Naive B cell (primary cell): ENCODE data around the gene ZNF367. TPM values are rescaled to one million over a fixed set of nuclear protein-coding genes. Genes with fewer than 3 reads are reported as not detected.
"Not testable (repeated sequence)": the region's sequence is repeated elsewhere in the genome, so short reads cannot be mapped to it uniquely, and the experiment has no call there.

Experiments used
- ATAC-seq, 2 donors: fragments of 150-1000 bp; cut with Tn5 transposase; 2 replicates each; pipeline ENCODE4 v1.10.0; 2021; ENCODE audit warnings: low read depth in 2 of 2, mild to moderate bottlenecking in 2 of 2, moderate library complexity in 2 of 2
- DNase-seq: peaks from one replicate; pipeline ENCODE4 v3.0.0; 2022
- H3K27ac Mint-ChIP-seq, 6 donors: one replicate each; pipeline ENCODE4 v1.8.0; 2020 to 2022; ENCODE audit warnings: mild to moderate bottlenecking in 6 of 6, mixed read lengths in 6 of 6, moderate library complexity in 5 of 6, inconsistent platforms in 2 of 6
- H3K27me3 Mint-ChIP-seq, 3 donors: one replicate each; pipeline ENCODE4 v1.8.0; 2021 to 2022; ENCODE audit warnings: mixed read lengths in 3 of 3, mild to moderate bottlenecking in 1 of 3
- H3K36me3 Mint-ChIP-seq, 2 donors: one replicate each; pipeline ENCODE4 v1.8.0; 2020 to 2022; ENCODE audit warnings: mixed read lengths in 2 of 2, inconsistent platforms in 1 of 2, mild to moderate bottlenecking in 1 of 2
- H3K4me1 Mint-ChIP-seq, 3 donors: one replicate each; pipeline ENCODE4 v1.8.0; 2020 to 2022; ENCODE audit warnings: mixed read lengths in 3 of 3, inconsistent platforms in 1 of 3, mild to moderate bottlenecking in 1 of 3, moderate library complexity in 1 of 3
- H3K4me3 Mint-ChIP-seq, 8 donors: one replicate each; pipeline ENCODE4 v1.8.0; 2020 to 2022; ENCODE audit warnings: mild to moderate bottlenecking in 8 of 8, mixed read lengths in 8 of 8, moderate library complexity in 8 of 8, inconsistent platforms in 2 of 8
- H3K9me3 Mint-ChIP-seq, 7 donors: one replicate each; pipeline ENCODE4 v1.8.0; 2020 to 2022; ENCODE audit warnings: mixed read lengths in 7 of 7, mild to moderate bottlenecking in 5 of 7, inconsistent platforms in 2 of 7, moderate library complexity in 1 of 7
- polyA plus RNA-seq, 6 donors: library from polyadenylated mRNA; unstranded; fragments of 300-500 nt; fragmentation: Illumina TruSeq; gene quantifications; one replicate each; pipeline ENCODE4 v1.2.3, GENCODE V29; 2021; ENCODE audit warnings: low read depth in 6 of 6

Gene ZNF367
- polyA plus RNA-seq, 6 donors from 2014 or later: 0.38 to 1.2 (median 0.95) TPM; not detected in 1

- ATAC-seq: not testable (repeated sequence)
Observed at GRCh38 chr9:96360523-96360922, 57.6 kb downstream of the ZNF367 start.

DNA sequence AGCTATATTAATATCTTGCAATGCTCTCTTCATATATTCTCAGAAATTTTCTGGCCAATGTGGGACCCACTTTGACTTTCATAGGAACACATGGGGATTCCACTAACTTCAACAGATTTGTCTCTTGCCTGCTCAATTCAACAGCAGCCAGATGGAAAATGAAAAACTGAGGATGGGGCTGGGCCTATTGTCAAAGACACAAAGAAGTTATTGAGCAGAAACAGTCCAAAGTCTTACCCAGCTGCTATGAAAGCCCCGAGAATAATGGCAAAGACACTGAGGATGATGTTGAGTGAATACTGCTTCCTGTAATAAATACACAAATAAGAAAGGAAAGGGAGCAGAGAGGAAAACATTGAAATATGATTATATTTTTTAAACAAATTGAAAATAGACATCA is 67.3 kb downstream of the ZNF367 start:
- Mint-ChIP-seq H3K4me3 (no peak overlapping the region), H3K27ac (no peak overlapping the region), H3K9me3 (peaks cover 0 to 7% (median 5%) of the 10 kb centered on the region in 7 donors), H3K36me3 (peaks cover 0 to 8% of the 10 kb centered on the region in 2 donors), H3K27me3 (no peaks in the 10 kb centered on the region), H3K4me1 (no peaks in the 10 kb centered on the region)
- no peak for DNase-seq
- no peak for ATAC-seq

More at GRCh38 chr9:96360523-96360922, 57.6 kb downstream of the ZNF367 start:
- not testable (repeated sequence) for H3K4me3 Mint-ChIP-seq, H3K27me3 Mint-ChIP-seq, DNase-seq, H3K36me3 Mint-ChIP-seq, H3K4me1 Mint-ChIP-seq, H3K9me3 Mint-ChIP-seq
- H3K27ac Mint-ChIP-seq: peak overlapping the region in 1 of 6 donors; percentile 58

DNA sequence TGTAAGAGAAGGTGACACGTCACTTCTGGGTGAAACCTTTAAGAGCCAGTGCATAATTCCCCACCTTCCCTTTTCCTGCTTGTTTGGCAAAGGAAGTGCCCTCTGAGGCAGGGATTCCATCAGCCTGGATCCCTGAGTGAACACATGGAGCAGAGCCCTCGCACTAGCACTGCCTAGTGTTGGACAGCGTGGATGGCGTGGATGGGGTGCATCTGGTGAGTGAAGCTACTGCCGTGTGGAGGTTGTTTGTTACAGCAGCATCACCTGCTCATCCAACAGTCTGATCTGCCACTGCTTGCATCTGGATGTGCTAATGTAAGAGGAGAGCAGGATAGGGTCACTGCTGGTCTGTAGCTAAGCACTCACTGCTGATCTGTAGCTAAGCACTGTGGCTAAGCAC is 69.9 kb downstream of the ZNF367 start:
- Mint-ChIP-seq H3K4me1 (no peaks in the 10 kb centered on the region), H3K27me3 (no peaks in the 10 kb centered on the region), H3K36me3 (peaks cover 0 to 8% of the 10 kb centered on the region in 2 donors), H3K9me3 (peaks cover 0 to 7% (median 5%) of the 10 kb centered on the region in 7 donors), H3K4me3 (no peak overlapping the region), H3K27ac (no peak overlapping the region)
- no peak for ATAC-seq
- no peak for DNase-seq

- Mint-ChIP-seq H3K27ac (no peak overlapping the region), H3K9me3 (peaks cover 0 to 7% (median 4%) of the 10 kb centered on the region in 7 donors)
Observed at GRCh38 chr9:96345551-96345950, 72.6 kb downstream of the ZNF367 start.

DNA sequence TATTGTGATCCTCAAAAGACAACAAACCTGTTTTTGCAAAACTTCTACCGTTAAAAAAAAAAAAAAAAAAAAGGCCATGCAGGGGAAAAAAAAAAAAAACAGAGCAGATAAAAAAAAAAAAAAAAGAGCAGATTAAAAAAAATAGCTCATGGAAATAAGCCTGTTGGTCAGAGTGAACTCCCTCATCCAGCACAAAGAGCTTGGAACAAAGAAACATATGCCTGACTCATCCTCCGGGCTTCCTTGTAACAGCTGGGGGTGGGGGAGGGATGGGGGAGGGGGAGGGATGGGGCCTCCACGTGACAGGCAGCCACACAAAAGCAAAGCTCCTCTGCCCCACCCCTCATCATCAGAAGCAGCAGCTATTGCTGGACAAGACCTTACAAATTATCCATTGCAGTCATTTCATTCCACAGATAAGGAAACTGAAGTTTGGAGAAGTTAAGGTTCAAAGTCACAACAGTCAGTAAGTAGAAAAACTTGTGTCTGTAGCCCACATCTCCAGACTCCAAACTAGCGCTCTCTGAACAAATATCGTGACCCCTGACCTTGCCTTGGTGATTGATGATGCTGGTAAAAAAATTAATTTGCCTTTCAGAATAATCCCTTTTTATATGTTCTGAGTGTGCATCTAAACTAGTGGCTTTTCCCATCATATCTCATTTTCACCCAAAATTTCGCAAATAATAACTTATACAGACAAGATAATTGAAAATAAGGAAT is 73.6 kb downstream of the ZNF367 start:
- H3K4me1 Mint-ChIP-seq: no peaks in the 10 kb centered on the region
- ATAC-seq (no peak), DNase-seq (no peak)
- no peak overlapping the region for H3K27ac Mint-ChIP-seq
- H3K36me3 Mint-ChIP-seq: peaks cover 0 to 8% of the 10 kb centered on the region in 2 donors
- no peaks in the 10 kb centered on the region for H3K27me3 Mint-ChIP-seq
- peaks cover 0 to 7% (median 4%) of the 10 kb centered on the region in 7 donors for H3K9me3 Mint-ChIP-seq
- no peak overlapping the region for H3K4me3 Mint-ChIP-seq

More at GRCh38 chr9:96345551-96345950, 72.6 kb downstream of the ZNF367 start:
- H3K4me3 Mint-ChIP-seq: no peak overlapping the region
- no peaks in the 10 kb centered on the region for H3K27me3 Mint-ChIP-seq
- ATAC-seq: no peak
- DNase-seq: no peak
- peaks cover 0 to 8% of the 10 kb centered on the region in 2 donors for H3K36me3 Mint-ChIP-seq
- no peaks in the 10 kb centered on the region for H3K4me1 Mint-ChIP-seq

GRCh38 chr9:96343515-96344360 is 74.4 kb downstream of the ZNF367 start:
- H3K4me1 Mint-ChIP-seq: no peaks in the 10 kb centered on the region
- DNase-seq: no peak
- peaks cover 0 to 8% of the 10 kb centered on the region in 2 donors for H3K36me3 Mint-ChIP-seq
- no peaks in the 10 kb centered on the region for H3K27me3 Mint-ChIP-seq
- H3K27ac Mint-ChIP-seq: no peak overlapping the region
- no peak overlapping the region for H3K4me3 Mint-ChIP-seq
- ATAC-seq: no peak
- H3K9me3 Mint-ChIP-seq: peaks cover 0 to 7% (median 3%) of the 10 kb centered on the region in 7 donors

DNA sequence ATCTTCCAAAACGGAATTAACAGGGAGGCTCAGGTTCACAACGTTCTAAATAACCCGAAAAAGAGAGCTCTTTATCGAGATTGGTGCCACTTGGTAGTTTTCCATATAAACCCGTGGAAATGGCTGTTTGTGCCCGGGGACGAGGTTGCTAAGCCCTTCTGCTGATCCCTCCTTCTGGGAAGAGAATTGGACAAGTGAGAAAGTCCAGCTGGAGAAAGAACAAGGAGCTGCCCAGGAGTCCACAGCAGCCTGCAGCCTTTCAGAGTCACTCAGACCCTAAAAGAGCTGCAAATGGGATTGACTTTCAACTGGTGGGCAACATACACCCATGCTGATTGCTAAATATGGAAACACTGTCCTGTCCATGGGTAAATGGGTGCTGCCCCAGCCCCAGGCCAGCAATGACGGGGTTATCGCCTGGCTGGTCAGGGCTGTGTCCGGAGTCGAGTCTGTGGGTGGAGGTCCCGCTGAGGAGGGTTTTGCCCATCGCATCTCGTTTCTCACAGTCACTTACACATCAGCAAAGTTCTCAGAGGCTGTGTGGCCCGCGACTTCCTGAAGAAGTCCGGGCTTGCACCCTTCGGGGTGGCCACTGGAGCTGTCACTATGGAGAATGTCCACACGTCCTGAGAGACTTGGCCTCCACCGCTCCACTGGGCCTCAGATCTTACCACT is 75.5 kb downstream of the ZNF367 start:
- Mint-ChIP-seq H3K4me1 (no peaks in the 10 kb centered on the region), H3K27ac (peak overlapping the region in 2 of 6 donors; percentile 10 to 20), H3K27me3 (no peaks in the 10 kb centered on the region), H3K9me3 (no peaks in the 10 kb centered on the region), H3K4me3 (no peak overlapping the region), H3K36me3 (no peaks in the 10 kb centered on the region)
- ATAC-seq (no peak), DNase-seq (no peak)

GRCh38 chr9:96340707-96341106 is 77.5 kb downstream of the ZNF367 start:
- no peak for DNase-seq
- no peaks in the 10 kb centered on the region for H3K36me3 Mint-ChIP-seq

DNA sequence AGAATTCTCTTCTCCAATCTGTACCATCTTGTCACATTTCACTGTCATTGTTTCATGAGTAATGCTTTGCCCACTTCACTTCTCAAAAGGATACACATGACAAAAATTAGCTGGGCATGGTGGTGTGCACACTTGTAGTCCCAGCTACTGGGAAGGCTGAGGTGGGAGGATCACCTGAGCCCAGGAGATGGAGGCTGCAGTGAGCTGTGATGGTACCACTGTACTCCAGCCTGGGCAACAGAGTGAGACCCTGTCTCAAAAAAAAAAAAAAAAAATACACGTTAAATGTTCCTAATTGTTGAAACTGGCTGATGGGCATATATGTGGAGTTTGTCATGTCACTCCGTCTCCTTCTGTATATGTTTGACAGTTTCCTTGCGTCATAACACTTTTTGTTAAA is 79.9 kb downstream of the ZNF367 start:
- H3K4me3 Mint-ChIP-seq: no peak overlapping the region
- H3K27ac Mint-ChIP-seq: no peak overlapping the region
- ATAC-seq: no peak
- H3K9me3 Mint-ChIP-seq: no peaks in the 10 kb centered on the region
- H3K36me3 Mint-ChIP-seq: no peaks in the 10 kb centered on the region
- no peak for DNase-seq
- H3K4me1 Mint-ChIP-seq: no peaks in the 10 kb centered on the region
- no peaks in the 10 kb centered on the region for H3K27me3 Mint-ChIP-seq

More at GRCh38 chr9:96340707-96341106, 77.5 kb downstream of the ZNF367 start:
- Mint-ChIP-seq H3K4me3 (no peak overlapping the region), H3K9me3 (no peaks in the 10 kb centered on the region), H3K27ac (no peak overlapping the region), H3K27me3 (no peaks in the 10 kb centered on the region), H3K4me1 (no peaks in the 10 kb centered on the region)
- ATAC-seq: no peak

Other genes starting within 250 kb of the ZNF367 start
- under 1 TPM in 1 of 6 donors, not detected in 5; 0.68 TPM for gene HSD17B3, start 116.2 kb downstream of the ZNF367 start, polyA plus RNA-seq
- 1 to 10 TPM; 1.8 to 5.5 (median 2.9) TPM for gene SLC35D2, start 34.7 kb downstream of the ZNF367 start, polyA plus RNA-seq
- gene HABP4, start 31.8 kb upstream of the ZNF367 start, polyA plus RNA-seq: 1 to 10 TPM; 3.3 to 8.3 (median 5.6) TPM
- 1 to 10 TPM; 2.9 to 7.9 (median 5.2) TPM for gene CDC14B, start 201.5 kb upstream of the ZNF367 start, polyA plus RNA-seq
- gene PRXL2C, start 236.9 kb upstream of the ZNF367 start, polyA plus RNA-seq: 10 to 100 TPM in 3 of 6 donors, 1 to 10 TPM in 3; 8.9 to 14.5 (median 10.6) TPM